Measurements from ENCODE around the gene GAST.
A peak's percentile ranks its signal among the peaks of the same experiment; 100 is the strongest.

GAST gene

DNA sequence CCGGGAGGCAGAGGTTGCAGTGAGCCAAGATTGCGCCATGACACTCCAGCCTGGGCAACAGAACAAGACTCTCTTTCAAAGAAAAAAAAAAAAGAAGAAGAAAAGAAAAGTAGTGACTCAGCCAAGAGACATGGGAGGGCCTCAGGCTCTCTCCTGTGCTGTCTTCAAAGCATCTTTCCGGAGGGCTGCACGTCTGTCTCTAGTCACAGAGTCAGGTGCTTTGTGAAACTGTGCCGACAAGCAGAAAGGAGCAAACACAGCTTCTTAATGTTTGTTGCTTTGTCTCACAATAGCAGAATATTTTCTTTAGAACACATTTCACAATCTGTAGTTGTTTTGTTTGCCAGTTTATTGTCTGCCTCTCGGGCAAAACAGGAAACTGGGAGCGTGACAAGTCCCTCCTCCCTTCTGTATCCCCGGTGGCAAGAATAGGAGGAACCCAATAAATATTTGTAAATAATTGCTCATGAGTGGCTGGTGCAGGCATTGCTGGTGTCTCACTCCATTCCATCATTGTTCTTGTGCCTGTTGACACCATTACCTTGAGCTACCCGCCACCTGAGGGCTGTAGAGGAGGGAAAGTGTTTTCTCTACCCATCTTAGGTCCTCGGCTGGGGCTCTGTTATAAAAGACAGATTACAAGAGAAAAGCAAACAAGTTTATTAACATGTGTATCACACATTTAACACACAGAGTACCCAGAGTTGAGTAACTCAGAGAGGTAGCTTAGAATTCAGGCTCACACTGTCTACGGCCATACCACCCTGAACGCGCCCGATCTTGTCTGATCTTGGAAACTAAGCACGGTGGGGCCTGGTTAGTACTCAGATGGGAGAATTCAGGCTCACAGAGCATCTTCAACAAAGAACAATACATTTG lies 5.5 kb downstream of the GAST start:
- DNase-seq = no peak

DNA sequence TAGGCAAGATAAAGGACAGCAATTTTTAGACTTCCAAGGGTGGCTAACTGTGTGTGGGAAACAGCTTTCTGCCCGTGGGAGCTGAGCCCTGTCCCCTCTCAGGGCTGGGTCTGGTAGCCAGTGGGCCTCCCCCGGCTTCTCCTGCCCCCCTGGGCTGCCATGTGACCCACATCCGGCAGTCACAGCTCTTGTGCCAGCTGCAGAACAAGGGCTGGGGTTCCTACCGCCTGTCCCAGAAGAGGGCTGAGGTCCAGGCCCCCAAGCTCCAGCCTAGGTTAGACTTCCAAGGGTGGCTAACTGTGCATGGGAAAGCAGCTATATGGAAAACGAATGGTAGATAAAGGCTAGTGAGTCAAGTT lies 6.1 kb downstream of the GAST start:
- no peak for DNase-seq

DNA sequence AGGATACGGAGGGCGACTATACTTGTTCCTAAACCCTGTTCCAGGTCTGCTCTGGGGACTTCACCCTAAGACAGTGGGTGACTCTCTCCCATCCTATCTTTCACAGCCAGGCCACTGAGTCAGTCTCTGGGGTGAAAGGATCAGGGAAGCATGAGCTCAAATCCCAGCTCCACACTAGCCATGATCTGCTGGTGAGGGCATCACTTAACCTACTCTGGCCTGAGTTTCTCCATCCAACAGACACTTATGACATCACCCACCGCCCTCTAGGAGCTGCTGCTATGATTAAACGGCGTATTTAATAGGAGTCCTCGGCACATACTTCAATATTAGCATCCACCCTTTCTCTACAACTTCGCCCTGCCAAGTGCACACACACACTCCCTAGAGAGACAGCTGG lies 10.1 kb downstream of the GAST start:
- DNase-seq = no peak

DNA sequence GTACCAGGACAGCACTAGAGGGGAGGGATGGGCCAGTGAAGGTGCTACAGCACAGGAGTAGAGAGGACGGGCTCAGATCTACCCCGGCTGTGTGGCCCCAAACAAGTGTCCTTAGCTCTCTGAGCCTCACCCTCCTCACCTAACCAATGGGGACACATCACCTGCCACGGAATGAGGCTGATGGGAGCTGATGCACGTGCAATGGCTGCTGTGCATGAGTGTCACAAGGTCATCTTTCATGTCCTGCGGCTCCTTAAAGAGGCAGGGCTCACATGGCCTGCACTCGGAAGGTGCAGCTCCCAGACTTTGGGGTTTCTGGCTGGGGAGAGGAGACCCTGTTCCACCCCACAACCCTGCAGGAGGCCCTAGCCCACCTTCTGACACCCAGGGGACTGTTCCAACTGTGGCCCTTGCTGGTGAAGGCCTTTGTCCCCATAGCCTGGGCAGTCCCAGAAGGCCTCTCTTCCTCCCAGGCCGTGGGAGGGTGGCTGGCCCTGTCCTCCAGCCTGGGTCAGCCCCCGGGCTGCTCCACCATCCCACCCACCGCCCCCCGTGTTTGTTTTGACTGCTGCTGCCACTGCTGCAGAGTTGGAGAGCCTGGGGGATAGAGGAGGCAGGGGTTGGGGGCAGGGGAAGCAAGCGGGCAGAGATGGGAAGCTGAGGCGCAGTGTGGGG lies 11.8 kb downstream of the GAST start:
- no peak for DNase-seq

DNA sequence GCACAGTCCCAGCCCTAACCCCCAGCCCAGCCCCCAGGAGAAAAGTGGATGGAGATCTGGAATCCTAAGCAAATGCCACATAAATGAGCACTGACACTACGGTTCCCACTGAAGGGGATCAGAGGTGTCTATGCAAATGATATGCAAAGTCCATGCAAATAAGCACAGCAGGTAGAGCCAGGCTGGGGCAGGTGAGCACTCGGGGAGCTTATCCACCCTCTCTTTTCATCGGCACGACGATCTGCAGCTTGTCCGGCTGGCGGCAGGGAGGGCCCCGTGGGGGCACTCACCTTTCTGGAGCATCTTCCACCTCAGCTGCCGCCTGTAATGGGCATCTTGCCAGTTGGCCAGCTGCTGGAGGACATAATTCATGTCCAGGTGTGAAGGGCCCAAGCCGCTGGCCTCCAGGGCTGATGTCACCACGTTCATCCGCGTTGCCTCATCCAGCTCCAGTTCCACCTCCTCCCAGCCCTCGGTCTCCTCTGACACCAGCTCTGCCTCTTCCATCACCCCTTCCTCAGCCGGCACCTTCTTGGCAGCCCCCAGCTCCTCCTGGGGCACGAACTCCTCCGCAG lies 12.4 kb downstream of the GAST start:
- DNase-seq = no peak

DNA sequence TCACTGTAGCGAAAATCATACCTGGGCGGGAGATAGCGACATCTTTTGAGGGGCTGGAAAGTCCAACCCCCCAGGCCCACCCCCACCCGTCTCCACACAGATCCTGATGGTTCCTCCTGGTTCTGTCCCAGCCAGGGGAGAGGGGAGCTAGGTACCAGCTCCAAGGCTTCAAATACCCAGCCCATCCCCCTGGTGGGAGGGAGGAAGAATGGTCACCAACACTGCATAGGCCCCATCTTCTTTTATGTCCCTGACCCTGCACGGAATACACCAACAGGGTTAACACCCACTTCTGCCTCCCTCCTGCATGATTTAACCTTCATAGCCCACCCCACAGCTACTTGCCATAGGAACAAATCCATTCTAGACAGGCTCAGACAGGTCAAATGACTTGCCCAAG lies 13.0 kb downstream of the GAST start:
- no peak for DNase-seq

DNA sequence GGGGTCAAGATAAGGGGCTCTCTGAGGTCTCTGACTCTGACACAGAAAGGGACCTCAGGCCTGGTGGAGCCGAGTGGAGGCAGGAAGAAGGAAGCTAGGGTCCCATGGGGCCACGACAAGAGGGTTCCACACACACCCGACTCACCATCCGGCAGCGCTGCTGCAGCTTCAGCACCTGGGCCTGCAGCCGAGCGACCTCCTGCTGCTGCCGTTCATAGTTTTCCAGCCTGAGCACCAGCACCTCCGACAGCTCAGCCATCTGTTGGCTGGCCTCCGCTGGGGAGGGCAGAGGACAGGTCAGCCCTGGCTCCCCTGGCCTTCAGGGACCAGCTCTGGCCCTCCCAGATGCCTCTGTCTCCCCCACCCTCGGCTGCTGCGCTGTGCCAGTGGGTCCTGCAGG lies 15.9 kb downstream of the GAST start:
- DNase-seq = no peak

DNA sequence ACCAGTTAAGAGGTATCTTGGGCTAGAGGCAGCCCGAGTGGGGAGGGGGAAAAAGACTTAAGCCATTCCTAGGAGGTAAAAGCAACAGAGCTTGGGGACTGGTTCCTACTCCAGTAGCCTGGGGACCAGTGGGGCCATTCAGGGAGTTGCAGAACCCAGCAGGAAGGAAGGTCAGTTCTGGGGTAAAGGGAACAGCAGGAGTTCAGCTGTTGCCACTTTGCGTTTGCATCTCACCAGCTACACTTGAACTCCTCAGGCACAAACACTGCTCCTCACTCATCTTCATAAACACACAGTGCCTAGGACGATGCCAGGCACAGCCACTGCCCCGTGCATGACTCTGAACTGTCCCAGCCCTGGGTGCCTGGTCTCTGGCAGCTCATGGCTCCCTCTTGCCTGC lies 18.3 kb downstream of the GAST start:
- no peak for DNase-seq

DNA sequence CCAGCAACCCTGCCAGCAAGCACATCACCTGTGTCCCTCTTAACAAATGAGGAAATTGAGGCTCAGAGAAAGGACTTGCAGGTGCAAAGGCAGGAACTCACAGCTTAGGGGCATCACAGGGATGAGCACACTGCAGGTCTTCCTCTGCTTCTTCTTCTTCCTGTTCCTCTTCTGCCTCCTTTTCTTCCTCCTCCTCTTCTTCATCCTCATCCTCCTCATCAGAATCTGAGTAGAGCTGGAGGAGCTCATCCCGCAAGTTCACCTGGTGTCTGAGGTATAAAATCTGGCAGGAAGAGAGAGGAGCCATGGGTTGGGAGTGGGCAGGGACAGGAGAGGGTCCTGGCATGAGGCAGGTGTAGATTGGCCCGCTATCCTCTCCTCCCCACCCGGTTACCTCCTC lies 19.7 kb downstream of the GAST start:
- DNase-seq = no peak

DNA sequence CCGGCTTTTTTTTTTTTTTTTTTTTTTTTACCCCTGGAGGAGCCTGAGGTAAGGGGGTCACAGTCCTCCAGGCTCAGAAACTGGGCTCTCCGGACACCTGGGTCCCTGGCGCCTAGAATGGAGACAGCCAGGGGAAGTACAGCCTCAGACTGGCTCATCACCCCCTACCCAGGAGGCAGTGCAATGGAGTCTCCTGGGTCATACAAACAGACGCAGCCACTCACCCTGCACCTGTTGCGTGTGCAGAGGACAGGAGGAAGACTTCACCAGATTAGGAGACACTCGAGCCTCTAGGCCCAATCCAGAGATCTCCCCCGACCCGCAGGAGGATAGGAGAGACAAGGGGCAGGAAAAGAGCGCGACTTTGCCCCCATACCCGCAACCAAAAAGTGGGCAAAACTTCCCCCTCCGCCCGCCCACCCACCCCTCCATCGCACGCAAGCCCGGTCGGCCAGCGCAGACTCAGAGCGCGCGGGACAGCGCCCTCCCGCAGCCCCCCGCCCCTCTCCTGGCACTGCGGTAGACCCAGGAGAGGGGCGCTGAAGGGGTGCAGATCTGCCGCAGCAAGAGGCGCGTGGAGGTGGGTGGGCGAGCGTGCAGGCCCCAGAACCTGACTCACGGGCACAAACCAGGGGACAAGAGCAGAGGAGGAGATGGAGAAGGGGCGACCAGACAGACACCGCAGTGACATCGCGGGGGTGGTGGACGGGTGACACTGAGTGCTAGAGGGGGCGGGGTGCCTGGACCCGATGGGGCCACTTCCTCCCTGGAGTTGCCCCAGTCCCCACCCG lies 21.4 kb downstream of the GAST start:
- DNase-seq = no peak

DNA sequence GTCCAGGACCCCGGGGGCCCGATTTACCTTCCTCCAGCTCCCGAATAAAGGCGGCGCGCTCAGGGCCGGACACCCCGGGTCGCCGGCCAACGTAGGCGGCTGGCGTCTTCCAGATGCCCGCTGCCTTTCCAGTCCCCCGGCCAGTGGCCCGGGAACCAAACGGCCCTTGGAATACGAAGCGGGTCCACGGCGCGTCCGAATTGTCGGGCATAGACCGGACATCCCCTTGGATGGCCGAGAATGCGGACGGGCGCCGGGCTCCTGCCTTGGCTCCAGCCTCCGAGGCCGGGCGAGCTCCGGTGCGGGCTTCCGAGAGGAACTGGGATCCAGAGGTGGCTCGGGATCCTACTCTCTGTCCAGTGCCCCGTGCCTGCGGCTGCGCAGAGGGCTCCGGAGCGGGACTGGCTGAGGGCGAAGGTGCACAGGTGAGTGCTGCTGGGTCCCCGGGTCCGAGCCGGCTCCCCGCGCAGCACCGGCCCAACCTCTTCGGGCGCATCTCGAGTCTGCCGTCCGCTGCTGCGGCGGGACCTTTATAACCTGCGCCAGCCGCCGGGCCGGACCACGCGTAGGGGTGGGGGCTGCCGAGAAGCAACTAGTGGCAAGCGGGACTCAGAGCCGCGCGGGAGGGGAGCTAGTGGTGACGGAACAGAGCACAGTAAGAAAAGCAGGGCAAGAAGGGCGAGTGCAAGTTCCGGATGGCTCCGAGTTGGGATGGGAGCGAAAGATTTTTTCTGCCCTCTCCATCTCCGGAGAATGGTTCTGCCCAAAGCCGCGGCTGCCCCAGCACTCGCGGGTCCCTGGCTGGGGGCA lies 22.2 kb downstream of the GAST start, which contains the start of gene HAP1:
HAP1 (minus strand) TSS at position 505 of the 810 bp plus-strand sequence; CDS start at position 496, 9 bp downstream.
- DNase-seq = no peak

DNA sequence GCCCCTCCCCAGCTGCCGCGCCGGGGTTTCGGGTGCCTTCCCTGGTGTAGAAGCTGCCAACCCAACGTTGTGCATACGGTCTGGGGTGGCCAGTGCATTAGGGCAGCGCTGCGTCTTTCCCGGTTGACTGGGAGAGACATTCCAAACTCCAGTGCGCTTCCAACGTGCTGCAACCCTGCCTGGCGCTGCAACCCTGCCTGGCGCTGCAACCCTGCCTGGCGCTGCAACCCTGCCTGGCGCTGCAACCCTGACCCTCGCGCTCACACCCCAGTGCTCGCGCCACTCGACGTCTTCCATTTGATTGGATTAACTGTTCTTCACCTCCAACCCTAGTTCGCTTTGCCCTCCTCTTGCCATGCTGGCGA lies 22.8 kb downstream of the GAST start:
- no peak for DNase-seq

DNA sequence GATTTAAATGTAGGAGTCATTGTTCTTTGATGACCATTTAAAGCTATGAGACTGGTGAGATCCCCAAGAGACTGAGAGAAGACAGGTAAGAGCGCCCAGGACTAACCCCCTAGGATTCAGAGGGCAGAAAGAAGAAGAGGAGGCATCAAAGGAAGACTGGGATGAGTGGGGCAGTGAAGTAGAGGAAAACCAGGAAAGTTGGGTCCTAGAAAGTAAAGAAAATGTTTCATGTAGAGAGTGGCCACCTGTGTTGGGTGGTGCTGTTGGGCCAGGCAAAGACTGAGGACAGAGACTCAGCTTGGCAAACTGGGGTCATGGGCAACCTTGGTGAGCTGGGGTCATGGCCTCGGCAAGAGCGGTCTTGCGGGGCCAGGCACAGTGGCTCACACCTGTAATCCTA lies 23.6 kb downstream of the GAST start:
- no peak for DNase-seq

DNA sequence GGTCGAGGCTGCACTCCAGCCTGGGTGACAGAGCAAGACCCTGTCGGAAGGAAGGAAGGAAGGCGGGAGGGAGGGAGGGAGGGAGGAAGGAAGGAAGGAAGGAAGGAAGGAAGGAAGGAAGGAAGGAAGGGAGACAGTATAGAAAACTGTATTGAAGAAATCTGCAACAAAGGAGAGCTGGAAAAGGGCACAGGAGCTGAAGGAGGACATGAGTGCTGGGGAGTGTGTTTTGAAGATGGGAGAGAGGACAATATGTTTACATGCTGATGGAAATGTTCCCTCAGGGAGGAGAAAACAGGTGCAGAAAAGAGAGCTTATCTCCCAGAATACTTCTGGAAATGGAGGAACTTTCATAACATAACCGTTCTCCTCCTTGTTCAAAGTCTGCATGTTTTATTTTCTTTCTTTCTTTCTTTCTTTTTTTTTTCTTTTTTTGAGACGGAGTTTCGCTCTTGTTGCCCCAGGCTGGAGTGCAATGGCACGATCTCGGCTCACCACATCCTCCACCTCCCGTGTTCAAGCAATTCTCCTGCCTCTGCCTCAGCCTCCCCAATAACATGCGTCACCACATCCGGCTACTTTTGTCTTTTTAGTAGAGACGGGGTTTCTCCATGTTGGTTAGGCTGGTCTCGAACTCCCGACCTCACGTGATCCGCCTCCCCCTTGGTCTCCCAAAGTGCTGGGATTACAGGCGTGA lies 25.0 kb downstream of the GAST start:
- no peak for DNase-seq

DNA sequence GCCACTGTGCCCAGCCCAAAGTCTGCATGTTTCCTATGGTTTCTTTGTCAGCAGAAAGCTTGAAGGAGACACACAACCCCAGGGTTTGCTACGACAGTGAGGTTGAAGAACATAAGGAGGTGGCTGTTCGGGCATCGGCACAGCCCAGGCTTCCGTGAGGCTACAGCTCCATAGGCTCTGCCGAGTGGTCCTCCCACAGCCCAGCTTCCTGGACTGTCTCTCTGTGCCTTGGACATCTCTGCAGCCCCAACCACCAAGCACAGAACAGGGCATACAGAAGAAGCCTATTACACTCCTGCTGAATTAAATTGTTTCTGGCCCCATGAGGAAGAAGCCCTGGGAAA lies 25.5 kb downstream of the GAST start:
- no peak for DNase-seq

DNA sequence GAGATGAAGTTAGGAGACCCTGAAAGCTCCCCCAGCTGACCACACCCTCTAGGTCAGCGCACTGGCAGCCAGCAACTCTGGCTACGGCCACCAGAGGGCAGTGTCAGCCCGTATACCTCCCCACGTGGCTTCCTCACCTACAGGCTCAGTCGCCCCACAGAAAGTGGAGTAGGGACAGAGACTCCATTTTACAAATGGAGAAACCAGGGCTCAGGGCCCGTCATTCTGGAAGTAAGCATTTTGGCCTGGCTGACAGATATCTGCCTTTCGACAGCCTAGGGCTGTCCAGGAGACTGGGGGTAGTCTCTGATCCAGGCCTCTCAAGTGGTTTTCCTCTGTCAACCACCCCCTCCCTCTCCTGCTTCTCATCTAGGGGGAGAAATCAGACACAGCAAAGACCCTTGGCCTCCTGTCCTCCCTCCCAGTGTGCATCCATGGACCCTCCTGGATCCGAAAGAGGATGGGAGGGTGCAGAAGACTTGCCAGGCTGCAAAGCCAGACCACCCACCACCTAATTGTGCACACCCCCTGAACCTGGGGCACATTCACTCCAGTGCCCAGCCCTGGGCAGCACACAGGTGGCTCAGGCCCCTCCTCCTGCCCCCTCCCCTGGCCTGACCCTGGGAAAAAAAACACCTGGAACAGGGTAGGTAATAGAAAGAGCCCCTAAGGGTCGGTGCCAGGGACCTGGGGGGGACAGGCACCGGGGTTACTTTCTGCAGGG lies 26.1 kb downstream of the GAST start:
- peak; percentile 74 for DNase-seq

DNA sequence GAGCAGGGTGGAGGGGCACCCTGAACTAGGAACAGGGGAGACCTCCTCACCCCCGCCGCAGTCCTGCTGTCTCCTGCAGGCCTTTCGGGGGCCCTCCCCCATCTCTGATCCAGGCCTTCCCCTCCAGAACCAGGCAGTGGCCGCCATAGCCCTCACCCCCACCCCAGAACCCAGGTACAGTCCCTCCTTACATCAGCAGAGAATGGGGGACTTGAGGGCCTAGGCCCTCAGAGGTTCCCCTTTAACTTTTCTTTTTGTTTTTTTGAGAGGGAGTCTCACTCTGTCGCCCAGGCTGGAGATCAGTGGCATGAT lies 26.6 kb downstream of the GAST start:
- DNase-seq = no peak

DNA sequence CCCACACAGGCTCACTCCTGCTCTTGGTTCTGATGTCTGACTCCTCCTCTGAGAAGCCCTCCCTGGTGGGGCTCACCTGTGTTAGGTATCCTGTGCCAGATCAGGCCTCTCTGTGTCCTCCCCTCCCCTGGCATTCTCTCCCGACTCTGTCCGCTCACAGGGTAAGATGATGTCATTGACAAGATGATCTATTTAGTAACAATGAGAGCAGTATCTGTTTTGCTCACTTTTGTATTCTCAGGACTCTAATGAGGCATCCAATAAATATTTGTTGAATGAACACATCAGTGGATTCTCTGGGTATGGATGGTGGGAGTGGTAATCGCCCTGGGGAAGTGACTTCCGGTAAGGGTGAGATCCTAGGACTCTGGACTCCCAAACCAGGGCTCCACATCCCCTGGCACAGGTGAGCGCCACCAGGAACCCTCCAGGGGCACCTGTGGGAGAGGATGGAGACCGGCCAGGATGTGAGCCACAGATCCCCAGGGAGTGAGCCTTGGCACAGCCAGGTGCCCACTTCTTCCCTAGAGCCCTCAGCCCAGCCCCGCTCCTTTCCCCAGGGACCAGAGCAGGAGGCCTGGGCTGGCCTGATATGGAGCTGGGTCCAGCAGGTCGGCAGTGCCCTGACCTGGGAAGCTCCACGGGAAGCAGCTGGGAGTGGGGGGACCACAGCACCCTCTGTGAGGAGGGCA lies 27.7 kb downstream of the GAST start:
- DNase-seq = no peak

DNA sequence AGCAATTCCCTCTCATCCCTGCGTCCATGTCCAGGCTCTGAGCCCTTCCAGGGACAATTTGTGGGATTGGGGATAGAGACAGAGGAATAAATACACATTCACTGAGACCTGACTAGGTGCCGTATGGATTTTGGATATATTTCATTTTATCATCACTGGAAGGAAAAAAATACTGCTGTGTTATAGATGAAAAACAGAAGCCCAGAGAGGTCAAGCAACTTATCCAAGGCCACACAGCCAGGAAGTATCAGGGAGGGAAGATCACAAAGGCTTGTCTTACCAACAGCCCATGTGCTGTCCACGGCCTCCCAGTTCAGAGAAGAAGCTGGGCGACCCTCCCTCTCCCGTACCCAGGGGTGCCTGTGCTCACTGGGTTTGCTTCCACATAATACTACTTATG lies 28.4 kb downstream of the GAST start:
- no peak for DNase-seq

DNA sequence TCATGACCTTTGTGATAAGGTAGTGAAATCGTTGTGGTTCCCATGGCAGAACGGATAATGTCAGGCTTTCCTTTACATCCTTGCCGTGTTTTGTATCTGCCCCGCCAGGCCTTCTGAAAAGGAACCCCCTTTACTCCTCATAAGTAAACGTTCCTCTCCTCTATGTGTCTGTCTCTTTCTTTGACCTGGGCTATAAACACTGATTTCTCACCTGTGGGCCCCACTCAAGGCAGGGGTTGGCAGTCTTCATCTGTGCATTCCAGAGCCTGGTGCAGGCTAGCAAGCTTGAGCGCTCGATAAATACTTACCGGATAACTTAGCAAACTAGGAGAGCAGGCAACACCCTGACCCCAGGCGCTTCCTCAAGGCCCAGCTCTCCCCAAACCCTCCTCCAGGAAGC lies 29.6 kb downstream of the GAST start:
- no peak for DNase-seq

DNA sequence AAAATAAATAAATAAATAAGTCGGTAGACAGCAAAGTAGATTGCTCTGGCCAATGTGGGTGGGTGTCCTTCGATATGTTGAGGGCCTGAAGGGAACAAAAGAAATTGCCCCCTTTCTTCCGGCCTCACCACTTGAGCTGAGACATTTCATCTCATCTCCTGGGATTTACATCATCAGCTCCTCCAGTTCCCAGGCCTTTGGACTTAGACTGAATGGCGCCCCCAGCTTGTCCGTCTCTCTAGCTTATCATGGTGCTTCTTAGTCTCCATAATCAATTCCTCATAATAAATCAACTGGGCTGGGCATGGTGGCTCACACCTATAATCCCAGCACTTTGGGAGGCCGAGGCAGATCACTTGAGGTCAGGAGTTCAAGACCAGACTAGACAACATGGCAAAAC lies 36.1 kb downstream of the GAST start:
- no peak for DNase-seq

All from activated gamma-delta T cell treated with Interleukin-2 at 50 U/mL for 16 hours (primary cell).